Stimulated activated naive CD4-positive, alpha-beta T cell (primary cell): ENCODE data around the gene TNFRSF11A.

Experiments used
- DNase-seq, 6 experiments: peaks; one replicate each; lab custom pipeline; 2025; lab: John Stamatoyannopoulos, UW

The TNFRSF11A gene

GRCh38 chr18:62345909-62346308, 20.8 kb downstream of the TNFRSF11A start:
- DNase-seq = no peak

DNA sequence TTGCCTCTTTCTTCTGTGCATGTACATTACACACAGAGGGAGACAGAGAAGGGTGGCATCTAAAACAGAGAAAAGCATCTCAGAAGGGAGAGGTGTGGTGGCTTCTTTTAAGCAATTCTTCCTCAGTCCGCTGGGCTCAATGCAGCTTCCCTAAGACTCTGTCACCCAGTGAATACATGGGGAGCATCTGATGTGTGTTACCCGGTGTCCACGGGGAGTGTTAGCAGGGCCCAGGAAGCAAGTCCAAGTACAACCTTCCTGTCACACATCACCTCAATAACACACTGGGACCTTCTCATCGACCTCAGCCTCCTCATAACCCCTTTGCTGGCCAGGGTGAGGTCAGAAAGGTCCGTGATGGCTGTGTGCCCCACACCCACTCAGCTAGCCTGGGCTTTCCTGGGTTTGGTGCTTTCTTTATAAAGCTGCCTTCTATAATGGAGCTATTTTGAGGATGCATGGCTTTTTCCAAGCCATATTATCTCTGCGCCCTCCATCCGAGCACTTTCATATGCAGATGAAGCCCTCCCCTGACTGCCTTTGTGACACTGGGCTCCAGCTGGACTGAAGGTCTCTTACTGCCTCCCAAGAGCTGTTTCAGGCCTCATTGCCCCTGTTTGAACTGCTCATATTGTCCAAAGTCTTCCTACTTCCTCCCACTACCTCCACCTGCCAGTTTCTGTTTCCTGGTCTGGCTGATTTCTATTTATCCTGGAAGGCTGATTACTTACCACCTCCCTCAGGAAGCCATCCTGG, 21.4 kb downstream of the TNFRSF11A start:
- no peak for DNase-seq

GRCh38 chr18:62347089-62347506, 22.0 kb downstream of the TNFRSF11A start:
- no peak for DNase-seq

- DNase-seq = no peak
These were observed 23.4 kb downstream of the TNFRSF11A start for GRCh38 chr18:62348474-62348873.

- no peak for DNase-seq
These were observed 28.1 kb downstream of the TNFRSF11A start for GRCh38 chr18:62353170-62353569.

GRCh38 chr18:62354151-62354550, 29.0 kb downstream of the TNFRSF11A start:
- no peak for DNase-seq

DNA sequence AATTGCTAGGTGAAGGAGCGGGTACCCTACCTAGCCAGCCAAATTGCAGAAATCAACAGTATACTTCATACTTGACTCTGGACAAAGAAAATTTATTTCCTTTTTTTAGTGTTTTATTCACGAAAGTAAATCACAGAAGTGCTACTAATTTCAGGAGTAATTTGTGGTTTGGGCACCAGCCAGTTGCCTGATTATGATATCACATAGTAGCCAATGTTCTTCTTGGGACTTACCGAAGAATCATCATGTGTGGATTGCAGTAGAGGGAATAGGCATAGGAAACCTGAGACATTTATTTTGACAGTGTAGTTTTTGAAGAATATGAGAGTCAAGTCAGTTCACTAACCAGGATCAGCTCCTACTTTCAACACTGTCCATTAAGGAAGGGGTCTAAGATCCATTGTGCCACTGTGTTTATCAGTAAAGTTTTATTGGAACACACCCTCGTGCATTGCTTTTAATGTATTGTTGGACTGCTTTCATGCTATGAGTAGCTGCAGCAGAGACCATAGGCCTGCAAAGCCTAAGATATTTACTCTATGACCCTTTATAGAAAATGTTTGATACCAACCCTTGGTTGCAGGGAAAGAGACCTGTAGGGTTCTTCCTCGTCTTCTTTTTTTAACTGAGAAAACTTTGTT, 32.1 kb downstream of the TNFRSF11A start:
- DNase-seq = no peak

GRCh38 chr18:62360805-62361204, 35.7 kb downstream of the TNFRSF11A start:
- DNase-seq = no peak

GRCh38 chr18:62361288-62361687, 36.2 kb downstream of the TNFRSF11A start:
- DNase-seq = no peak

DNA sequence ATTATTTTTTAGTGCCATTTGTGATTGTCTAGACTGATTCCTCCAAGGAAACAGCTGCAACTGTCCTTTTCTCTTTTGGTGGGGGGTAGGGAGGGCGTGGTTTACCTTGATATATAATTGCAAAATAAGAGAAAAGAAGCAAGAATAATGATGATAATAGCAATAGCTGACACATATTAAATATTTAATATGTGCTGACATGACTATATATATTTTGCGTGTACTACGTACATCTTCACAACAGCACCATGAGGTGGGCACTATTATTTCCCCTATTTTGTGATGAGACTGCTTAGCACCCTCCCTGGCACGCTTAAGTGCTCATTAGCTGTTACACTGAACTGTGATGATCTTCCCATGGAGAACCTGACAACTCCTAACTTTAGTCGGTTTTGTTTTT, 39.4 kb downstream of the TNFRSF11A start:
- no peak for DNase-seq

DNA sequence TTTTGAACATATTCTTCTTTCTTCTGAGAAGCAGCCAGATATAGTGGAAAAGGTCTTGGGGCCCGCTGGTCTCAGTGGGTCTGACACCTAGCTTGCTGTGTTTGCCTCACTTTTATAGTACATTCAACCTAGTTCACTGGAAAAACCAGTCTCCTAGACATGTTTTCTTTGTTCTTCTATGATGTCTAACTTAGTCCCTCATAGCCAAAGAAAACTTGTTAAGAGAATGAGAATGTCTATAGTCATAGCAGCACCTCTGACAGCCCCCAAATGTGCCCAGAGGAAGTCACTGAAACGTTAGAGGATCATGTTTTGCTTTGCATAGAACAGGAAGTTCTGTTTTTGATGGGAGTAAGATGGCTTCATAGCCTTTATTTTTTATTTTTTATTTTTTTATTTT, 40.3 kb downstream of the TNFRSF11A start:
- no peak for DNase-seq

DNA sequence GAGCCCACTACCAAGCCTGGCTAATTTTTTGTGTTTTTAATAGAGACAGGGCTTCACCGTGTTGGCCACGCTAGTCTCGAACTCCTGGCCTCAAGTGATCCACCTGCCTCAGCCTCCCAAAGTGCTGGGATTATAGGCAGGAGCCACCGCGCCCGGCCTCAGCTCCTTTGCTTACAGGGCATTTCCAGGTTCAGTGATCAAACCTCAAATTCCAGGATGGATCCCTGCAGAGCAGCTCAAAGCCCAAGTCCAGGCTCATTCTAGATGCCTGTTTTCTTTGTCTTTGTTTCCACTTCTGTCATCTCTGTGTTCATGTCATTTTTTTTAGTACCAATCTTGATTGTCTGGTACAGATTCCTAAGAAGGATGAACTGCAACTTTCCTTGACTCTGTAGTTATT, 41.9 kb downstream of the TNFRSF11A start:
- no peak for DNase-seq

DNA sequence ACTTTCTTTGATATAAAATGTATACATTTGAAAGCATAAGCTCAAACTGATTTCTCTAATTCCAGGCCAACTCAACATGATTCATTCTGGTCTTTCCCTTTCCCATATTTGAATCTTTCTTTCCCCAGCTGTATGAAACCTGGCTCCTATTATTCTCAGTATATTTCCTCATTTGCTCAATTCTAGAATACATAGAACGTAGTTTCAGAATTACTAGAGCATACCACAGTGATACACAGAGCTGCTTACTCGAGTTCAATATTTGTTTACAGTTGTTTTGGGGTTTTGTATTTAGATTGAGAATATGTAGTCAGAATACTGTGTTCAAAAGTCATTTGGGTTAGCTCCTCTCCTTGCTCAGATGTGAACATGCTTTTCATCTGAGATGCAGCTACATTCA, 43.0 kb downstream of the TNFRSF11A start:
- DNase-seq = no peak

GRCh38 chr18:62369129-62369644, 44.1 kb downstream of the TNFRSF11A start:
- DNase-seq = no peak

GRCh38 chr18:62370366-62370765, 45.3 kb downstream of the TNFRSF11A start:
- DNase-seq = no peak

GRCh38 chr18:62371436-62371835, 46.3 kb downstream of the TNFRSF11A start:
- no peak for DNase-seq

GRCh38 chr18:62372156-62372555, 47.0 kb downstream of the TNFRSF11A start:
- no peak for DNase-seq

DNA sequence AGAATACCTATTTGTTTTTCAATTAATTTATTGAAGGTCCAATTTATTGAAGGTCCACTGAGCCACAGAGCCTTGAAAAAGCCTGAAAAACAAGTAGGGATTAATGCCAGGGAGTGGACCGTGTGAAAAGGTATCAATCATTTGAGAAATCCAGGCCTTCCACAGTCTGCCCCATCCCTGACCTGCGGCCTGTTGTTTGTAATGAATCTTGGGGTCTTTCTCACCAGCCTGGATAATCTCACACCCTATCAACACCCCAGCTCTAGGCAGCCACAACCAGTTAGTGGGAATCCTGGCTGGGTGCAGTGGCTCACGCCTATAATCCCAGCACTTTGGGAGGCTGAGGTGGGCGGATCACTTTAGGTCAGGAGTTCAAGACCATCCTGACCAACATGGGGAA, 47.8 kb downstream of the TNFRSF11A start:
- no peak for DNase-seq

DNA sequence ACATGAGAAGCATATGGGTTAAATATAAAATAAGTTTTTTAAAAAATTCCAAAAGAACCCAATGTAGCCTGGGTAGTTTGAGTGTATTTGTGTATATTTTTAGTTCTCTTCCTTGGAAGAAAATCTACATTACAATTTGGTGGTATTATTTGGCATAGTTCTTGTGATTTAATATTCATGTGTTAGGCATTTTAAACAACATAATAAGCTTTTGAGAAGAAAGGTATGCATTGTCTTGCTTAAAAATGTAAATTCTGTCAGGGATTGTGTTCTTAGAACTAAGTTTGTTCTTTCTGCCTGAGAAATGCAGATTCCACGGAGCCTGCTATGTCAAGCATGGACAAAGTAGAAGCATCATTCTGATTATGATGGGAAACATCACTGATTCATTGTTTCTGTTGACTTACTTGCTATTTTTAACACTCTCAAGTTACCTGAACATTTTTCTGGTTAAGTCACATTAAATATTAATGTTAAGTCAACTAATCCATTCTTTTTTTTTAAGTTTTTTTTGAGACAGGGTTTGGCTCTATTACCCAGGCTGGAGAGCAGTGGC, 49.4 kb downstream of the TNFRSF11A start:
- no peak for DNase-seq

DNA sequence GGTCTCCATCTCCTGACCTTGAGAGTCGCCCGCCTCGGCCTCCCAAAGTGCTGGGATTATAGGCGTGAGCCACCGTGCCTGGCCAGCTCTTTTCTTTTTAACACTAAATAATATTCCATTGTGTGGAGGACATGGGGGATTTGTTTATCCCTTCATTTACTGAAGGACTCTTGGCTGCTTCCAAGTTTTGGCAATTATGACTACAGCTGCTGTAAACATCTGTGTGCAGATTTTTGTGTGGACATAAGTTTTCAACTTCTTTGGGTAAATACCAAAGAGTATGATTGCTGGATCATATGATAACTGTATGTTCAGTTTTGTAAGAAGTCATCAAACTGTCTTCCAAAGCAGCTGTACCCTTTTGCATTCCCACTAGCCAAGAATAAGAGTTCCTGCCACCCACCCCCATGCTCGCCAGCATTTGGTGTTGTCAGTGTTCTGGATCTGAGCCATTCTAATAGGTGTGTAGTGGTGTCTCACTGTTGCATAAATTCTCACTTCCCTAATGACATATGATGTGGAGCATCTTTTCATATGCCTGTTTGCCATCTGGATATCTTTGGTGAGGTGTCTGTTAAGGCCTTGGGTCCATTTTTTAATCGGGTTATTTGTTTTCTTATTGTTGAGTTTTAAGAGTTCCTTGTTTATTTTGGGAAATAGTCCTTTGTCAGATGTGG, 52.2 kb downstream of the TNFRSF11A start:
- no peak for DNase-seq

- no peak for DNase-seq
These were observed 53.9 kb downstream of the TNFRSF11A start for GRCh38 chr18:62379051-62379450.

- DNase-seq = no peak
These were observed 56.3 kb downstream of the TNFRSF11A start for GRCh38 chr18:62381373-62381772.

DNA sequence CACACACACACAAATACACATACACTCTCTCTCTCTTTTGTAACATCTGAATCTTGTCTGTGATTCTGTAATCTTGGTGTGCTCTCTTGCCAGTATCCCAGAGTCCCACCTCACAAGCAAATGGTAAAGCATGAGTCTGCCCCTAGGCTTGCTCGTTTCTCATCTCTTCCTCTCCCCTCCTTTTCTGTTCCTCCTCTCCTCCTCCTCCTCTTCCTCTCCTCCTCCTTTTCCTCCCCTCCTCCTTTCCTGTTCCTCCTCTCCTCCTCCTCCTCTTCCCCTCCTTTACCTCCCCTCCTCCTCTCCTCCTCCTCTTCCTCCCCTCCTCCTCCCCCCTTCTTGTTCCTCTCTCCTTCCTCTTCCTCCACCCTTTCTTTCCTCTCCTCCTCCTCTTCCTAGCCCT, 59.0 kb downstream of the TNFRSF11A start:
- DNase-seq = no peak
